Lower leg skin (tissue), 4 donors: ENCODE results near the gene RCAN2. TPM values are rescaled to one million over a fixed set of nuclear protein-coding genes. Genes with fewer than 3 reads are reported as not detected.

Experiments used
- DNase-seq, 2 donors: peaks; one replicate each; pipeline ENCODE4 v3.0.0-alpha.2; 2019; ENCODE audit warnings: low spot score in 2 of 2
- H3K4me3 ChIP-seq: fragments of 200-600 bp; sonication (generic); 2 replicates; pipeline ENCODE4 v1.5.1; 2017; ENCODE audit warnings: mild to moderate bottlenecking, low read depth; ENCODE audit not compliant: poor library complexity, severe bottlenecking
- POLR2A ChIP-seq, 2 donors: fragments of 450-650 bp; IDR thresholded peaks; one replicate each; pipeline ENCODE4 v1.6.1; 2016 to 2017; ENCODE audit warnings: antibody characterized with exemption in 2 of 2, mild to moderate bottlenecking in 1 of 2, moderate library complexity in 1 of 2
- WGBS, 2 donors: methylation state at CpG; one replicate each; pipeline ENCODE4 v1.1.5; 2018; 5-methylcytosine and 5-hydroxymethylcytosine counted together
- intact Hi-C: fragments of 100-400 bp; cut with DNase I; formaldehyde crosslinking; loops from one replicate; pipeline ENCODE4 v1.15.0; 2023; ENCODE audit warnings: low total_unique reads
- total RNA-seq, 4 donors: library from RNA; depleted of rRNA; stranded (reverse); fragments of >200 nt; gene quantifications; one replicate each; pipeline ENCODE4 v1.1.0, GENCODE V29; 2016
- TF ChIP-seq, protein P1 (sequence below), 3 donors: fragments of 450-650 bp; IDR thresholded peaks; one replicate each; pipeline ENCODE4 v1.5.1; 2016; ENCODE audit warnings: antibody characterized with exemption in 3 of 3, mild to moderate bottlenecking in 3 of 3, moderate library complexity in 2 of 3

RCAN2 gene
- total RNA-seq, 4 donors from 2014 or later = 3.7 to 18.7 (median 12.8) TPM

DNA sequence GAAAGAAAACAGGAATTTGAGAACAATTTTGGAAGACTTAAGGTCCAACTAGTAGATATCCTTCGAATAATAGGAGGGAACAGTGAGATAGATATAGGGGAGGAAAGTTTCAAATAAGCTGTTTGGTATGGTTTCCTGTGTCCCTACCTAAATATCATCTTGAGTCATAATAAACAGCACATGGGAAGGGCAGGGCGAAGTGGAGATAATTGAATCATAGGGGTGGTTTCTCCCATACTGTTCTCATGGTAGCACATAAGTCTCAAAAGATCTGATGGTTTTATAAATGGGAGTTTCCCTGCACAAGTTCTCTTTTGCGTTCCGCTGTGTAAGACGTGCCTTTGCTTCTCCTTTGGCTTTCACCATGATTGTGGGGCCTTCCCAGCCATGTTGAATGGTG is 281.0 kb downstream of the RCAN2 start:
- intact Hi-C loops = no loop called here
- 86 to 93% methylated on average over 5 of the region's 5 CpGs for whole genome bisulfite sequencing, 2 donors
- no peak overlapping the region for H3K4me3 ChIP-seq
- no peak for DNase-seq
- no peak for TF ChIP-seq POLR2A (IDR thresholded peaks at IDR 0.05)
- TF ChIP-seq, protein P1, sequence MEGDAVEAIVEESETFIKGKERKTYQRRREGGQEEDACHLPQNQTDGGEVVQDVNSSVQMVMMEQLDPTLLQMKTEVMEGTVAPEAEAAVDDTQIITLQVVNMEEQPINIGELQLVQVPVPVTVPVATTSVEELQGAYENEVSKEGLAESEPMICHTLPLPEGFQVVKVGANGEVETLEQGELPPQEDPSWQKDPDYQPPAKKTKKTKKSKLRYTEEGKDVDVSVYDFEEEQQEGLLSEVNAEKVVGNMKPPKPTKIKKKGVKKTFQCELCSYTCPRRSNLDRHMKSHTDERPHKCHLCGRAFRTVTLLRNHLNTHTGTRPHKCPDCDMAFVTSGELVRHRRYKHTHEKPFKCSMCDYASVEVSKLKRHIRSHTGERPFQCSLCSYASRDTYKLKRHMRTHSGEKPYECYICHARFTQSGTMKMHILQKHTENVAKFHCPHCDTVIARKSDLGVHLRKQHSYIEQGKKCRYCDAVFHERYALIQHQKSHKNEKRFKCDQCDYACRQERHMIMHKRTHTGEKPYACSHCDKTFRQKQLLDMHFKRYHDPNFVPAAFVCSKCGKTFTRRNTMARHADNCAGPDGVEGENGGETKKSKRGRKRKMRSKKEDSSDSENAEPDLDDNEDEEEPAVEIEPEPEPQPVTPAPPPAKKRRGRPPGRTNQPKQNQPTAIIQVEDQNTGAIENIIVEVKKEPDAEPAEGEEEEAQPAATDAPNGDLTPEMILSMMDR (IDR thresholded peaks at IDR 0.05) = no peak

DNA sequence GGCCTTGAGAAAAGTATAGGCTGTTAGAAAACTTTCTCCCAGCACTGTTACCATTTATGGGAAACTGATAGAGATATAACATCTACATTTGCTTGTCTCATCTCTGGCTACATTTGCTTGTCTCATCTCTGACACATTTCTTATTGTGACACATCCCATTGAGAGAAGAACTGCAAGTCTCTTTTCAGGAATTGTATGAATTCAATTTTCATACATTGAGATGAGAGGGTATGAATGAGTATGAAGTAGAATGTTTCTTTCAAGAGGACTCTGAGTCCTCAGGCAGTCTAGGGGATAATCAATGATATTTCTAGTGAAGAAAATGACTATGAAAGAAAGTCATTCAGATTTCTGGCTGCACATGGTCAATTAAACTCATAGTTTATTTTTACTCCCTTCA is 282.9 kb downstream of the RCAN2 start:
- TF ChIP-seq, protein P1 (IDR thresholded peaks at IDR 0.05) = no peak
- no peak overlapping the region for H3K4me3 ChIP-seq
- intact Hi-C loops = no loop called here
- no peak for DNase-seq

DNA sequence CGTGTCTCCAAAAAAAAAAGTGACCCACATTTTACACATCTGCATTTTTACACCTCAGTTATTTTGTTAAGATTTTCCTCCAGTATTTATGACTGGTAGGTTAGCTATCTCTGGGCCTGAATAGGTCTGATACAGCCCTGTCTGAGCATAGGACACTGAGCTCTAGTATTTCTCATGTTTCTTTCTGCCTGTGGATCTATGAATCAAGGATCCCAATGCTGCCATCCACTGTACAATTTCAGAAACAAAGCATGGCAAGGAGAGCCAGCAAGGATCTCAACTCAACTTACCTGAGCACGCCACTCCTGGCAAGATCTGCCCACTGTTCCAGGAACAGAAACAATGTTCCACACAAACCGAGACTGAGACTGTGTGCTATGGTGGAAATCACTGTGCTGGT is 284.1 kb downstream of the RCAN2 start:
- intact Hi-C loops = no loop called here
- DNase-seq = no peak
- no peak for TF ChIP-seq POLR2A (IDR thresholded peaks at IDR 0.05)
- TF ChIP-seq, protein P1 (IDR thresholded peaks at IDR 0.05) = no peak
- 82 to 90% methylated on average over 3 of the region's 3 CpGs for WGBS, 2 donors
- H3K4me3 ChIP-seq = no peak overlapping the region

DNA sequence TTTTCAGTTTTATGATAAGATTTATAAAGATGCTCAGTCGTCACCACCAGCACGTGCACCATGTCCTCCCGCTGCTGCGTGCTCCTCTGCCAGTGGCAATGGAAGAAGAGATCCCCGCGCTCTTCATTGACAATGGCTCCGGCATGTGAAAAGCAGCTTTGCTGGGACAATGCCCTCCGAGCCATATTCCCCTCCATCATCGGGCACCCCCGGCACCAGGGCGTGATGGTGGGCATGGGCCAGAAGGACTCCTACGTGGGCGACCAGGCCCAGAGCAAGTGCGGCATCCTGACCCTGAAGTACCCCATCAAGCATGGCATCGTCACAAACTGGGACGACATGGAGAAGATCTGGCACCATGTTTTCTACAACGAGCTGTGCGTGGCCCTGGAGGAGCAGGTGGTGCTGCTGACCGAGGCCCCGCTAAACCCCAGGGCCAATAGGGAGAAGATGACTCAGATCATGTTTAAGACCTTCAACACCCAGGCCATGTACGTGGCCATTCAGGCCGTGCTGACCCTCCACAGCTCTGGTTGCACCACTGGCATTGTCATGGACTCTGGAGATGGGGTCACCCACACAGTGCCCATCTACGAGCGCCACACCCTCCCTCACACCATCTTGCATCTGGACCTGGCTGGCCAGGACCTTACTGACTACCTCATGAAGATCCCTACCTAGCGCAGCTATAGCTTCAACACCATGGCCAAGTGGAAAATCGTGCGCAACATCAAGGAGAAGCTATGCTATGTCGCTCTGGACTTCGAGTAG is 286.2 kb downstream of the RCAN2 start:
- no peak for DNase-seq
- intact Hi-C loops = no loop called here
- TF ChIP-seq POLR2A (IDR thresholded peaks at IDR 0.05) = no peak
- TF ChIP-seq, protein P1 (IDR thresholded peaks at IDR 0.05) = no peak
- WGBS, 2 donors = 95 to 96% methylated on average over 29 of the region's 29 CpGs
- H3K4me3 ChIP-seq = no peak overlapping the region

DNA sequence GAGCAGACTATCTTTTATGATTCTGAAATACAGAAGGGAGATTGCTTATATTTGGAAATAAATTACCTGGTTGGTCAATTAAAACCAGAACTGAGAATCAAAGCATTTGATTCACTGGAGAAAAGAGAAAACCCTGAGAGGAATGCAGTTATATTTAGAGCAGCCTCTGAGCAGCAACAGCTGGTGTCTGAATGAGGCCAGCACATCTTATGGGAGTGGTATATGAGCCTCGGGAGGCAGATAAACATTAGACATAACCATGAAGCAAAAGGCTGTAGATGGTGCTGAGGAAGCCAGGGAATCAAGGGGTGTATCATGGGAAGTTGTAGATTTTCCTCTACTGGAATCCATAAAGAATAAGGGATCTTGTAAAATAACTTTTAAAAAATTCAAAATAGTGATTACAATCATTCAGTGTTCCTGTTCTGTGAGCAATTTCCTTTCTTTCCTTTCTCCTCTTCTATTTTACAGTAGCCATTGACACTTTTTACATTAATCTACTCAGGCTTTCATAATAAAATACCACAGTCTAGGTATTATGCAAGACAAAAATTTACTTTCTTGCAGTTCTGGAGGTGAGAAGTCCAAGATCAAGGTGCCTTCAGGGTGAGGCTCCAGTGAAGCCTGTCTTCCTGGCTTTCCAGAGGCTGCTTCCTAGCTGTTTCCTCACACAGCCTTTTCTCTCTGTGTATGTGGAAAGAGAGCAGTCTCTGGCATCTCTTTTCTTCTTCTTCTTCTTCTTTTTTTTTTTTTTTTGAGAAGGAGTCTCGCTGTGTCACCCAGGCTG is 287.7 kb downstream of the RCAN2 start:
- no peak for TF ChIP-seq POLR2A (IDR thresholded peaks at IDR 0.05)
- TF ChIP-seq, protein P1 (IDR thresholded peaks at IDR 0.05) = no peak
- DNase-seq = no peak
- no peak overlapping the region for H3K4me3 ChIP-seq
- WGBS, 2 donors = 50 to 62% methylated on average over 2 of the region's 2 CpGs
- intact Hi-C loops = no loop called here
